Osteocyte (in vitro differentiated cells): Measurements from ENCODE around the gene COL23A1. TPM values are rescaled to one million over a fixed set of nuclear protein-coding genes. Genes with fewer than 3 reads are reported as not detected.

ENCODE experiments used
- DNase-seq: peaks from one replicate; pipeline ENCODE4 v3.0.0; 2021; ENCODE audit warnings: mixed read lengths; ENCODE audit not compliant: unreplicated experiment; ENCODE audit errors: extremely low spot score
- H3K27ac Mint-ChIP-seq: one replicate; pipeline ENCODE4 v1.8.0; 2021; ENCODE audit warnings: mild to moderate bottlenecking, mixed read lengths; ENCODE audit not compliant: unreplicated experiment
- H3K27me3 Mint-ChIP-seq: one replicate; pipeline ENCODE4 v1.8.0; 2021; ENCODE audit warnings: mixed read lengths; ENCODE audit not compliant: unreplicated experiment
- H3K36me3 Mint-ChIP-seq: one replicate; pipeline ENCODE4 v1.8.0; 2021; ENCODE audit warnings: mixed read lengths; ENCODE audit not compliant: unreplicated experiment
- H3K4me1 Mint-ChIP-seq: one replicate; pipeline ENCODE4 v1.8.0; 2021; ENCODE audit warnings: mixed read lengths; ENCODE audit not compliant: unreplicated experiment
- H3K4me3 Mint-ChIP-seq: one replicate; pipeline ENCODE4 v1.8.0; 2021; ENCODE audit warnings: mild to moderate bottlenecking, moderate library complexity, mixed read lengths; ENCODE audit not compliant: unreplicated experiment
- H3K9me3 Mint-ChIP-seq: one replicate; pipeline ENCODE4 v1.8.0; 2021; ENCODE audit warnings: mixed read lengths; ENCODE audit not compliant: unreplicated experiment
- total RNA-seq: library from RNA; stranded (reverse); gene quantifications from 2 replicates; pipeline ENCODE4 v1.2.1, GENCODE V29; 2021
- TF ChIP-seq, protein P1 (sequence below): fragments of 200-600 bp; sonication (generic); IDR thresholded peaks from 2 replicates; pipeline ENCODE4 v1.5.0; 2021; ENCODE audit warnings: antibody characterized with exemption, mild to moderate bottlenecking, moderate library complexity

The COL23A1 gene
- total RNA-seq, 1 donor from 2014 or later: not detected

DNA sequence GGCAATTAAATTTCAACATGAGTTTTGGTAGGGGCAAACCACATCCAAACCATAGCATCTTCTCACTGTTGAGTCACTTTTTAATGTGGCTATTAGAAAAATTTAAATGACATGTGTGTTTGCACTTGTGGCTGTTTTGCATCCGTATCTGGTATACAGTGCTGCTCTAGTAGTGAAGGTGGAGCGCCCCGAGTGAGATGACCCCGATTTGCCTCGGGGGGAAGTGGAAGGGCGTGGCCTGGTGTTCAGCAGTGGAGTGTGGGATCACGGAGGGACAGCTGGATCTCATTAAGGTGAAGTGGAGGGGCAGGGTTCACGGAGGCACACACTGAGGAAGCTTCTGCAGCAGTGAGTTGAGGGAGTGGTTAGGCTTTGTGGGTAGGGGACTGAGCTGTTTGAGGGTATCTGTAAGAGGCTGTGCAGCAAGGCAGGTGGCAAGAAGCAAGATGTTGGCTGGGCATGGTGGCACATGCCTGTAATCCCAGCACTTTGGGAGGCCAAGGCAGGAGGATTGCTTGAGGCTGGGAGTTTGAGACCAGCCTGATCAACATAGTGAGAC lies 396.9 kb downstream of the COL23A1 start:
- Mint-ChIP-seq H3K9me3 (peaks cover 3% of the 10 kb centered on the region), H3K27ac (no peak overlapping the region), H3K36me3 (peaks cover 2% of the 10 kb centered on the region), H3K27me3 (peaks cover 17% of the 10 kb centered on the region), H3K4me1 (peaks cover 13% of the 10 kb centered on the region), H3K4me3 (no peak overlapping the region)
- no peak for DNase-seq
- TF ChIP-seq, protein P1, sequence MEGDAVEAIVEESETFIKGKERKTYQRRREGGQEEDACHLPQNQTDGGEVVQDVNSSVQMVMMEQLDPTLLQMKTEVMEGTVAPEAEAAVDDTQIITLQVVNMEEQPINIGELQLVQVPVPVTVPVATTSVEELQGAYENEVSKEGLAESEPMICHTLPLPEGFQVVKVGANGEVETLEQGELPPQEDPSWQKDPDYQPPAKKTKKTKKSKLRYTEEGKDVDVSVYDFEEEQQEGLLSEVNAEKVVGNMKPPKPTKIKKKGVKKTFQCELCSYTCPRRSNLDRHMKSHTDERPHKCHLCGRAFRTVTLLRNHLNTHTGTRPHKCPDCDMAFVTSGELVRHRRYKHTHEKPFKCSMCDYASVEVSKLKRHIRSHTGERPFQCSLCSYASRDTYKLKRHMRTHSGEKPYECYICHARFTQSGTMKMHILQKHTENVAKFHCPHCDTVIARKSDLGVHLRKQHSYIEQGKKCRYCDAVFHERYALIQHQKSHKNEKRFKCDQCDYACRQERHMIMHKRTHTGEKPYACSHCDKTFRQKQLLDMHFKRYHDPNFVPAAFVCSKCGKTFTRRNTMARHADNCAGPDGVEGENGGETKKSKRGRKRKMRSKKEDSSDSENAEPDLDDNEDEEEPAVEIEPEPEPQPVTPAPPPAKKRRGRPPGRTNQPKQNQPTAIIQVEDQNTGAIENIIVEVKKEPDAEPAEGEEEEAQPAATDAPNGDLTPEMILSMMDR: no peak

DNA sequence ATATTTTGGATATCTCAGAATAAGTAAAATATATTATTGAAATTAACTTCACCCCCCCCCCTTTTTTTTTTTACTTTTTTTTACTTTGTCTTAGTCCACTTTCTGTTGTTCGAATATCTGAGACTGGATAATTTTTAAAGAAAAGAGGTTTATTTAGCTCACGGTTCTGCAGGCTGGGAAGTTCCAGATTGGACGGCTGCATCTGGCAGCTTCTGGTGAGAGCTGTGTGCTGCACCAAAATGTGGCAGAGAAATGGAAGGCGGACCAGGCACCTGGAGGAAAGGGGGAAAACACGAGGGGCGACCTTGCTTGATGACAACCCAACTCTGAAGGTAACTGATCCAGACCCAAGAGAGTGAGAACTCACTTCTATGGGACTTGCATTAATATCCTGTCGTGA lies 397.4 kb downstream of the COL23A1 start:
- TF ChIP-seq, protein P1: no peak
- no peak overlapping the region for H3K4me3 Mint-ChIP-seq
- H3K4me1 Mint-ChIP-seq: peaks cover 13% of the 10 kb centered on the region
- peaks cover 2% of the 10 kb centered on the region for H3K36me3 Mint-ChIP-seq
- DNase-seq: no peak
- H3K9me3 Mint-ChIP-seq: peaks cover 3% of the 10 kb centered on the region
- H3K27ac Mint-ChIP-seq: no peak overlapping the region
- H3K27me3 Mint-ChIP-seq: peaks cover 18% of the 10 kb centered on the region

DNA sequence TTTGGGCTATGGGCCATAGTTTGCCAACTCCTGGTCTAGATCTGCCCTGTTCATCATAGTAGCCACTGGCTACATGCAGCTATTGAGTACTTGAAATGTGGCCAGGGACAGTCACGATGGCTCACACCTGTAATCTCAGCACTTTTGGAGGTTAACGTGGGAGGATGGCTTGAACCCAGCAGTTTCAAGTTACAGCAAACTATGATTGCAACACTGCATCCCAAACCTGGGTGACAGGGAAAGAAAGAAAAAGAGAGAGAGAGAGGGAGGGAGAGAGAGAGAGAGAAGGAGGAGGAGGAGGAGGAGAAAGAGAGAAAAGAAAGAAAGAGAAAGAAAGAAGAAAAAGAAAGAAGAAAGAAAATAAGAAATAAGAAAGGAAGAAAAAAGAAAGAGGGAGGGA lies 397.9 kb downstream of the COL23A1 start:
- Mint-ChIP-seq H3K36me3 (peaks cover 2% of the 10 kb centered on the region), H3K27me3 (peaks cover 18% of the 10 kb centered on the region), H3K27ac (no peak overlapping the region), H3K4me1 (peaks cover 13% of the 10 kb centered on the region), H3K4me3 (no peak overlapping the region), H3K9me3 (peaks cover 3% of the 10 kb centered on the region)
- TF ChIP-seq, protein P1: no peak
- no peak for DNase-seq

DNA sequence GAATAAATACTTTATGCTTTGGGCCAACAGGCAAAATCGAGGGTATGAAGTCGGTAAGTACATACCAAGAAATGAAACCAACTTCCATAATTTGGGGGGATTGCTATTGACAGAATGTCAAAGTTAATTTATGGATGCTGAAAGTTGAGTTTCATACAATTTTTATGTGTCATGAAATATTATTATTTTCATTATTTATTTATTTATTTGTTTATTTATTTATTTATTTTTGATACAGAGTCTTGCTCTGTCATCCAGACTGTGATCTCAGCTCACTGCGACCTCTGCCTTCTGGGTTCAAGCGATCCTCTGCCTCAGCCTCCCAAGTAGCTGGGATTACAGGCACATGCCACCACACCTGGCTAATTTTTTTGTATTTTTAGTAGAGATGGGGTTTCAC lies 398.5 kb downstream of the COL23A1 start:
- TF ChIP-seq, protein P1: no peak
- peaks cover 18% of the 10 kb centered on the region for H3K27me3 Mint-ChIP-seq
- peaks cover 3% of the 10 kb centered on the region for H3K9me3 Mint-ChIP-seq
- no peak overlapping the region for H3K4me3 Mint-ChIP-seq
- no peak overlapping the region for H3K27ac Mint-ChIP-seq
- DNase-seq: no peak
- H3K4me1 Mint-ChIP-seq: peaks cover 13% of the 10 kb centered on the region
- peaks cover 2% of the 10 kb centered on the region for H3K36me3 Mint-ChIP-seq

DNA sequence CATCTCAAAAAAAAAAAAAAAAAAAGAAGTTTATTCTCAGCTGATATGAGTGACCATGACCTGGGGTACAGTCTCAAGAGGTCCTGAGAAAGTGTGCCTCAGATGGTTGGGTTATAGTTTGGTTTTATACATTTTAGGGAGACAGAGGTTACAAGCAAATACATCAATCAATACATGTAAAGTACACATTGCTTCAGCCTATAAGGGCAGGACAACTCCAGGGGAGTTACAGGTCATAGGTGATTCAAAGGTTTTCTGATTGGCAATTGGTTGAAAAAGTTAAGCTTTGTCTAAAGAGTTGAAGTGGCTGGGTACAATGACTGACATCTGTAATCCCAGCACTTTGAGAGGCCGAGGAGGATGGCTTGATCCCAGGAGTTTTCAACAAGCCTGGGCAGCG lies 400.8 kb downstream of the COL23A1 start:
- no peak for DNase-seq
- H3K36me3 Mint-ChIP-seq: peaks cover 2% of the 10 kb centered on the region
- peaks cover 27% of the 10 kb centered on the region for H3K27me3 Mint-ChIP-seq
- peaks cover 3% of the 10 kb centered on the region for H3K9me3 Mint-ChIP-seq
- TF ChIP-seq, protein P1: no peak
- H3K4me3 Mint-ChIP-seq: no peak overlapping the region
- H3K27ac Mint-ChIP-seq: no peak overlapping the region
- peaks cover 8% of the 10 kb centered on the region for H3K4me1 Mint-ChIP-seq

Other genes starting within 250 kb of the COL23A1 start
- gene CLK4, start 36.7 kb upstream of the COL23A1 start, total RNA-seq: 28.7 and 30.0 TPM in 2 replicates
- gene ZNF354A, start 140.3 kb upstream of the COL23A1 start, total RNA-seq: 15.7 and 16.8 TPM in 2 replicates